Naive thymus-derived CD4-positive, alpha-beta T cell (primary cell): ENCODE measurements around the gene DGKI. TPM values are rescaled to one million over a fixed set of nuclear protein-coding genes. Genes with fewer than 3 reads are reported as not detected.

Experiments used
- ATAC-seq: fragments of 150-1000 bp; cut with Tn5 transposase; 2 replicates; pipeline ENCODE4 v1.10.0; 2021; ENCODE audit warnings: mild to moderate bottlenecking, moderate library complexity
- CTCF ChIA-PET: fragments of 350-600 bp; sonication (Branson Sonifier 250); formaldehyde crosslinking; loops from one replicate; lab custom pipeline; 2021; ENCODE audit warnings: antibody characterized with exemption; lab: Charles Lee
- POLR2A ChIA-PET: fragments of 350-600 bp; sonication (Branson Sonifier 250); formaldehyde crosslinking; loops from one replicate; lab custom pipeline; 2021; ENCODE audit warnings: antibody characterized with exemption, inconsistent platforms; lab: Charles Lee
- DNase-seq, 9 donors: peaks; one replicate each; pipeline versions ENCODE4 v3.0.0 to v3.0.0-alpha.2; 2020 to 2022; ENCODE audit warnings: mixed read lengths in 1 of 9
- H3K27ac ChIP-seq: one replicate; pipeline ENCODE4 v1.7.0; 2013; ENCODE audit warnings: mild to moderate bottlenecking, low read depth, low read length, moderate library complexity
- H3K27me3 ChIP-seq, 2 donors: one replicate each; pipeline ENCODE4 v1.7.0; 2013; ENCODE audit warnings: low read length in 2 of 2, mild to moderate bottlenecking in 2 of 2, moderate library complexity in 2 of 2; ENCODE audit not compliant: control insufficient read depth in 2 of 2, insufficient read depth in 2 of 2
- H3K36me3 ChIP-seq, 3 experiments: 1 replicate in 2 of 3; 2 replicates in 1 of 3; pipeline ENCODE4 v1.7.0; 2013; ENCODE audit warnings: low read length in 3 of 3, mild to moderate bottlenecking in 3 of 3, moderate library complexity in 1 of 3; ENCODE audit not compliant: insufficient read depth in 3 of 3, control insufficient read depth in 2 of 3
- H3K4me1 ChIP-seq, 2 donors: one replicate each; pipeline ENCODE4 v1.7.0; 2013; ENCODE audit warnings: low read length in 2 of 2, mild to moderate bottlenecking in 2 of 2, moderate library complexity in 1 of 2; ENCODE audit not compliant: control insufficient read depth in 2 of 2, insufficient read depth in 2 of 2
- H3K4me3 ChIP-seq: 2 replicates; pipeline ENCODE4 v1.7.0; 2013; ENCODE audit warnings: mild to moderate bottlenecking, low read length
- H3K9me3 ChIP-seq, 3 experiments: 1 replicate in 2 of 3; 2 replicates in 1 of 3; pipeline ENCODE4 v1.7.0; 2013; ENCODE audit warnings: low read length in 3 of 3; ENCODE audit not compliant: control insufficient read depth in 2 of 3
- H3K27ac Mint-ChIP-seq, 9 donors: one replicate each; pipeline ENCODE4 v1.8.0; 2020 to 2022; ENCODE audit warnings: mixed read lengths in 9 of 9, mild to moderate bottlenecking in 8 of 9, moderate library complexity in 5 of 9, inconsistent platforms in 2 of 9
- H3K27me3 Mint-ChIP-seq, 5 donors: one replicate each; pipeline ENCODE4 v1.8.0; 2021 to 2022; ENCODE audit warnings: mixed read lengths in 5 of 5, mild to moderate bottlenecking in 1 of 5
- H3K36me3 Mint-ChIP-seq, 5 donors: one replicate each; pipeline ENCODE4 v1.8.0; 2020 to 2022; ENCODE audit warnings: mixed read lengths in 5 of 5, mild to moderate bottlenecking in 3 of 5, inconsistent platforms in 1 of 5
- H3K4me1 Mint-ChIP-seq, 7 donors: one replicate each; pipeline ENCODE4 v1.8.0; 2020 to 2022; ENCODE audit warnings: mixed read lengths in 7 of 7, mild to moderate bottlenecking in 3 of 7, inconsistent platforms in 1 of 7
- H3K4me3 Mint-ChIP-seq, 10 donors: one replicate each; pipeline ENCODE4 v1.8.0; 2020 to 2022; ENCODE audit warnings: mild to moderate bottlenecking in 10 of 10, mixed read lengths in 10 of 10, moderate library complexity in 6 of 10, inconsistent platforms in 2 of 10
- H3K9me3 Mint-ChIP-seq, 11 donors: one replicate each; pipeline ENCODE4 v1.8.0; 2020 to 2022; ENCODE audit warnings: mixed read lengths in 11 of 11, mild to moderate bottlenecking in 4 of 11, inconsistent platforms in 1 of 11, moderate library complexity in 1 of 11
- intact Hi-C, 2 donors: fragments of 100-400 bp; cut with micrococcal nuclease; formaldehyde crosslinking; loops; one replicate each; pipeline ENCODE4 v1.15.1; 2023
- polyA plus RNA-seq, 2 donors: library from polyadenylated mRNA; unstranded; fragments of 300-500 nt; fragmentation: Illumina TruSeq; gene quantifications; one replicate each; pipeline ENCODE4 v1.2.3, GENCODE V29; 2021
- total RNA-seq, 6 experiments: library from RNA in 5 of 6; stranded (reverse) in 5 of 6; gene quantifications; 1 replicate in 5 of 6; 2 replicates in 1 of 6; pipeline ENCODE4 v1.2.3 and lab custom pipeline; 2021 to 2026

Gene DGKI
- total and polyA plus RNA-seq, 7 experiments from 2014 or later: 1.3 TPM; not detected in 6

- Mint-ChIP-seq H3K36me3 (no peaks in the 10 kb centered on the region), H3K4me3 (no peak overlapping the region), H3K4me1 (peaks cover 0 to 2% (median 0%) of the 10 kb centered on the region in 7 donors), H3K27me3 (peaks cover 0 to 10% (median 8%) of the 10 kb centered on the region in 5 donors), H3K27ac (no peak overlapping the region), H3K9me3 (no peaks in the 10 kb centered on the region)
- Histone ChIP-seq H3K9me3 (no peaks in the 10 kb centered on the region), H3K4me1 (no peaks in the 10 kb centered on the region), H3K4me3 (no peak overlapping the region), H3K27ac (no peak overlapping the region), H3K27me3 (no peaks in the 10 kb centered on the region), H3K36me3 (no peaks in the 10 kb centered on the region)
- ChIA-PET CTCF (no interaction called here), POLR2A (no interaction called here)
- DNase-seq: no peak
- ATAC-seq: no peak
- intact Hi-C loops: no loop called here
Measured at GRCh38 chr7:137635132-137635531, 211.6 kb downstream of the DGKI start.

- Mint-ChIP-seq H3K36me3 (no peaks in the 10 kb centered on the region), H3K4me3 (no peak overlapping the region), H3K4me1 (peaks cover 0 to 2% (median 0%) of the 10 kb centered on the region in 7 donors), H3K27ac (no peak overlapping the region), H3K9me3 (no peaks in the 10 kb centered on the region), H3K27me3 (peaks cover 0 to 10% (median 9%) of the 10 kb centered on the region in 5 donors)
- POLR2A ChIA-PET: interaction anchor here (0.6 kb wide), 1 partner anchor 43 kb away, joined by 3 read pairs; no protein-coding TSS in a partner anchor
- intact Hi-C loops: no loop called here
- Histone ChIP-seq H3K27me3 (no peaks in the 10 kb centered on the region), H3K36me3 (no peaks in the 10 kb centered on the region), H3K4me1 (no peaks in the 10 kb centered on the region), H3K4me3 (no peak overlapping the region), H3K27ac (no peak overlapping the region), H3K9me3 (no peaks in the 10 kb centered on the region)
- CTCF ChIA-PET: no interaction called here
- DNase-seq (no peak), ATAC-seq (no peak)
Measured at GRCh38 chr7:137634356-137634755, 212.4 kb downstream of the DGKI start.

GRCh38 chr7:137633133-137633532 lies 213.6 kb downstream of the DGKI start:
- peaks cover 0 to 2% (median 0%) of the 10 kb centered on the region in 7 donors for H3K4me1 Mint-ChIP-seq
- no peak overlapping the region for H3K27ac Mint-ChIP-seq
- ChIA-PET POLR2A (no interaction called here), CTCF (no interaction called here)
- H3K27me3 Mint-ChIP-seq: peaks cover under 1 to 9% (median 5%) of the 10 kb centered on the region in 5 donors
- intact Hi-C loops: no loop called here
- Histone ChIP-seq H3K27ac (no peak overlapping the region), H3K9me3 (no peaks in the 10 kb centered on the region), H3K27me3 (no peaks in the 10 kb centered on the region), H3K4me1 (no peaks in the 10 kb centered on the region), H3K36me3 (no peaks in the 10 kb centered on the region), H3K4me3 (no peak overlapping the region)
- no peak overlapping the region for H3K4me3 Mint-ChIP-seq
- no peaks in the 10 kb centered on the region for H3K36me3 Mint-ChIP-seq
- ATAC-seq (no peak), DNase-seq (no peak)
- no peaks in the 10 kb centered on the region for H3K9me3 Mint-ChIP-seq

- H3K27ac ChIP-seq: no peak overlapping the region
- Mint-ChIP-seq H3K4me1 (peaks cover 0 to 4% (median 0%) of the 10 kb centered on the region in 7 donors), H3K4me3 (no peak overlapping the region), H3K9me3 (peaks cover 0 to 5% (median 0%) of the 10 kb centered on the region in 11 donors), H3K27ac (no peak overlapping the region), H3K36me3 (no peaks in the 10 kb centered on the region), H3K27me3 (peaks cover 11 to 20% (median 18%) of the 10 kb centered on the region in 5 donors)
- H3K27me3 ChIP-seq: no peaks in the 10 kb centered on the region
- no peaks in the 10 kb centered on the region for H3K36me3 ChIP-seq
- no peaks in the 10 kb centered on the region for H3K9me3 ChIP-seq
- ChIA-PET CTCF (no interaction called here), POLR2A (no interaction called here)
- no peak for ATAC-seq
- intact Hi-C loops: no loop called here
- H3K4me1 ChIP-seq: no peaks in the 10 kb centered on the region
- DNase-seq: no peak
- H3K4me3 ChIP-seq: no peak overlapping the region
Measured at GRCh38 chr7:137628216-137628615, 218.6 kb downstream of the DGKI start.

GRCh38 chr7:137626469-137627067 lies 220.2 kb downstream of the DGKI start:
- Histone ChIP-seq H3K4me1 (no peaks in the 10 kb centered on the region), H3K36me3 (no peaks in the 10 kb centered on the region), H3K27me3 (no peaks in the 10 kb centered on the region), H3K9me3 (no peaks in the 10 kb centered on the region), H3K27ac (no peak overlapping the region), H3K4me3 (no peak overlapping the region)
- intact Hi-C loops: loop anchor here in 1 of 2 donors (1.0 kb wide), 1 partner anchor 20 kb away; no protein-coding TSS in a partner anchor
- H3K27me3 Mint-ChIP-seq: peaks cover 9 to 23% (median 18%) of the 10 kb centered on the region in 5 donors
- H3K4me3 Mint-ChIP-seq: no peak overlapping the region
- peak overlapping the region in 1 of 9 donors; percentile 56 for H3K27ac Mint-ChIP-seq
- peak in 2 of 9 donors; percentile 10 to 34 for DNase-seq
- peaks cover 0 to 4% (median 0%) of the 10 kb centered on the region in 7 donors for H3K4me1 Mint-ChIP-seq
- POLR2A ChIA-PET: no interaction called here
- CTCF ChIA-PET: interaction anchor here (0.6 kb wide), 1 partner anchor 27 kb away, joined by 4 read pairs; no protein-coding TSS in a partner anchor
- no peaks in the 10 kb centered on the region for H3K36me3 Mint-ChIP-seq
- ATAC-seq: no peak
- peaks cover 0 to 5% (median 0%) of the 10 kb centered on the region in 11 donors for H3K9me3 Mint-ChIP-seq

- Mint-ChIP-seq H3K27ac (no peak overlapping the region), H3K36me3 (no peaks in the 10 kb centered on the region), H3K9me3 (peaks cover 0 to 5% (median 0%) of the 10 kb centered on the region in 11 donors), H3K27me3 (peaks cover 3 to 26% (median 18%) of the 10 kb centered on the region in 5 donors), H3K4me1 (peaks cover 0 to 4% (median 0%) of the 10 kb centered on the region in 7 donors), H3K4me3 (no peak overlapping the region)
- ATAC-seq: no peak
- no peaks in the 10 kb centered on the region for H3K36me3 ChIP-seq
- intact Hi-C loops: no loop called here
- H3K9me3 ChIP-seq: no peaks in the 10 kb centered on the region
- POLR2A ChIA-PET: no interaction called here
- no peaks in the 10 kb centered on the region for H3K27me3 ChIP-seq
- H3K4me3 ChIP-seq: no peak overlapping the region
- CTCF ChIA-PET: no interaction called here
- H3K27ac ChIP-seq: no peak overlapping the region
- DNase-seq: no peak
- no peaks in the 10 kb centered on the region for H3K4me1 ChIP-seq
Measured at GRCh38 chr7:137625197-137625596, 221.6 kb downstream of the DGKI start.

- H3K4me3 Mint-ChIP-seq: no peak overlapping the region
- H3K9me3 Mint-ChIP-seq: no peaks in the 10 kb centered on the region
- no peak overlapping the region for H3K4me3 ChIP-seq
- no peaks in the 10 kb centered on the region for H3K27me3 ChIP-seq
- CTCF ChIA-PET: no interaction called here
- H3K4me1 Mint-ChIP-seq: no peaks in the 10 kb centered on the region
- H3K4me1 ChIP-seq: no peaks in the 10 kb centered on the region
- no peaks in the 10 kb centered on the region for H3K36me3 Mint-ChIP-seq
- ATAC-seq (no peak), DNase-seq (no peak)
- intact Hi-C loops: no loop called here
- H3K9me3 ChIP-seq: no peaks in the 10 kb centered on the region
- H3K27me3 Mint-ChIP-seq: peaks cover 0 to 22% (median 12%) of the 10 kb centered on the region in 5 donors
- no peak overlapping the region for H3K27ac Mint-ChIP-seq
- no peak overlapping the region for H3K27ac ChIP-seq
- POLR2A ChIA-PET: no interaction called here
- H3K36me3 ChIP-seq: no peaks in the 10 kb centered on the region
Measured at GRCh38 chr7:137619181-137619580, 227.6 kb downstream of the DGKI start.
